Adrenal gland (tissue), 5 donors: ENCODE data around the gene KRTAP10-12.

Experiments used
- POLR2A ChIP-seq, 2 donors: fragments of 450-650 bp; IDR thresholded peaks; one replicate each; pipeline ENCODE4 v1.6.1; 2017; ENCODE audit warnings: antibody characterized with exemption in 2 of 2, mild to moderate bottlenecking in 2 of 2, moderate library complexity in 1 of 2
- TF ChIP-seq, protein P1 (sequence below), 6 experiments: fragments of 450-650 bp in 4 of 6; fragments of 200-600 bp in 2 of 6; sonication (generic) in 1 of 6; IDR thresholded peaks; 1 replicate in 5 of 6; 2 replicates in 1 of 6; pipeline versions ENCODE4 v1.5.1 to v1.8.0; 2016 to 2021; ENCODE audit warnings: antibody characterized with exemption in 6 of 6, mild to moderate bottlenecking in 2 of 6, moderate library complexity in 1 of 6
- donor health status: DM: no; HTN: no; CAD: no.

DNA sequence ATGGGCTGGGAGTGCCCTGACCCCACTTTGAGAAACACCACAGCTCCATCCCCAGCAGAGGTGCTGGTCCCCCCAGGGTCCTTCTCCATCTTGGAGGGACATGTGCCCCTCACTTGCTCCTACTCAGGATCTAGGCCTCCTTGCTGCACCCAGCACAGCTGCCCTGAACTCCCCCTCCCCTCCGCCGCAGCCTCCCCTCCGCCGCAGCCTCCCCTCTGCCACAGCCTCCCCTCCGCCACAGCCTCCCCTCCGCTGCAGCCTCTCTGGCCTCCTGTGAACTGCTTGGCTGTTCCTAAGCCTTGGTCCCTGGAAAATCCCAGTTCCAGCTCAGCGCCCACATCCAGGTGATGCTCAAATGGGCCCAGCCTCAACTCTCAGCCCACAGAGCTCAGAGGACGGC, 30.3 kb downstream of the KRTAP10-12 start:
- TF ChIP-seq, protein P1, sequence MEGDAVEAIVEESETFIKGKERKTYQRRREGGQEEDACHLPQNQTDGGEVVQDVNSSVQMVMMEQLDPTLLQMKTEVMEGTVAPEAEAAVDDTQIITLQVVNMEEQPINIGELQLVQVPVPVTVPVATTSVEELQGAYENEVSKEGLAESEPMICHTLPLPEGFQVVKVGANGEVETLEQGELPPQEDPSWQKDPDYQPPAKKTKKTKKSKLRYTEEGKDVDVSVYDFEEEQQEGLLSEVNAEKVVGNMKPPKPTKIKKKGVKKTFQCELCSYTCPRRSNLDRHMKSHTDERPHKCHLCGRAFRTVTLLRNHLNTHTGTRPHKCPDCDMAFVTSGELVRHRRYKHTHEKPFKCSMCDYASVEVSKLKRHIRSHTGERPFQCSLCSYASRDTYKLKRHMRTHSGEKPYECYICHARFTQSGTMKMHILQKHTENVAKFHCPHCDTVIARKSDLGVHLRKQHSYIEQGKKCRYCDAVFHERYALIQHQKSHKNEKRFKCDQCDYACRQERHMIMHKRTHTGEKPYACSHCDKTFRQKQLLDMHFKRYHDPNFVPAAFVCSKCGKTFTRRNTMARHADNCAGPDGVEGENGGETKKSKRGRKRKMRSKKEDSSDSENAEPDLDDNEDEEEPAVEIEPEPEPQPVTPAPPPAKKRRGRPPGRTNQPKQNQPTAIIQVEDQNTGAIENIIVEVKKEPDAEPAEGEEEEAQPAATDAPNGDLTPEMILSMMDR (IDR thresholded peaks at IDR 0.05): no peak
- no peak for TF ChIP-seq POLR2A (IDR thresholded peaks at IDR 0.05)
